Cardiac fibroblast (primary cell): ENCODE results near the gene SALL3.

Experiments used
- DNase-seq, 2 donors: peaks; one replicate each; pipeline versions ENCODE4 v3.0.0 to v3.0.0-alpha.2; 2010; ENCODE audit warnings: low read depth in 2 of 2
- H3K4me3 ChIP-seq, 2 donors: replicated peaks in 1 of 2; 1 replicate in 1 of 2; 2 replicates in 1 of 2; pipeline ENCODE4 v1.5.1; 2011; ENCODE audit warnings: low read depth in 2 of 2, low read length in 2 of 2, mild to moderate bottlenecking in 2 of 2, moderate library complexity in 1 of 2
- CTCF ChIP-seq: IDR thresholded peaks from one replicate; pipeline ENCODE4 v1.5.1; 2011; ENCODE audit warnings: low read depth, mild to moderate bottlenecking, low read length, inconsistent platforms

The SALL3 gene

GRCh38 chr18:78980279-78980771 lies 707 bp downstream of the SALL3 start:
- H3K4me3 ChIP-seq: no peak overlapping the region

DNA sequence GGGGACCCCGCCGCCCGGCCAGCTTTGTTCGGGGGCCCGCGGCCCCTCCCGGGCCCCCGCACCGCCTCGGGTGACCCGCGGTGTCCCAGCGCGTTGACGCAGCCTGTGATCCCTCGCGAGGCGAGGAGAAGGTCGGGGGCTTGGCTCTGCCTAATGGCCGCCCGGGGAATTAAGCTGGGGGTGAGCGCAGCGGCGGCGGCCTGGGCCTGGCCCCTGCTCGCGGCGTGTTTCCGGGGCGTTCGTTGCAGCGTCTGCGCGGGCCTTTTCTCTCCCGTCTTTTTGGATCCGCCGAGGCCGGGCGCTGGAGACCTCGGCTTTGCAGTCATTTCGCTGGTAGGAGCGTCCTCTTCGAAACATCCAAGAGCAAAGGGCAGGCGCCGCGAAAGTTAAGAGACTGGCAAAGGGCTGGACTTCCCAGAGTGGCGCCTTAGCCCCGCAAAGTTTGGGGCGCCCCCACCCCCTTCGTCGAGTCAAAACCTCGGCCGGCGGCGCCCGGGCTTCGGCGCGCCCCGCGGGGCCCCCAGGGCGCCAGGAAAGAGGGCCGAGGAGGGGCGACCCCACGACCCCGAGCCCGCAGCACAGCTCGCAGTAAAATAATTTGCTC lies 1.3 kb downstream of the SALL3 start:
- no peak for TF ChIP-seq CTCF
- H3K4me3 ChIP-seq: peak overlapping the region in 1 of 2 donors; percentile 5
- DNase-seq: no peak

More at GRCh38 chr18:78980279-78980771, 707 bp downstream of the SALL3 start:
- TF ChIP-seq CTCF: no peak
- DNase-seq: no peak

DNA sequence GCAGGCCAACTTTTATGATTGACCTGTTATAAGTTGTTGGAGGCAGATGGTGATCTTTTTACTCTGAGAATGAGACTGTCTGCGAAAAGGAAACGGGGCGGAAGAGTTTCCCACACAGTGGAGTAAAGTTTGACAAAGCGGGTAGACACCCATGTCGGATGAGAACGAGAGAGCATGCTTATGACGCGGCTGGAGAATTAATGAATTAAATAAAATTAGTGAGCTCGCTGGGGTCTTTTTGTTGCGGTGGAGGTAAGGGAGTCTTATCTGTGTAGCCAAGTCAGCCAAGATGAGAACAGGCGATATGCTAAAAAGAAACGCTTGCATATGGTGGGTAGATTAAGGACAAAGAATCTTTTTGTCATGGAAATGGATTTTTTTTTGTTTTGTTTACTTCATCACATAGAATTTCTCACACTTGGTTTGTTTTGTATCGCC lies 1.8 kb downstream of the SALL3 start:
- TF ChIP-seq CTCF: no peak
- no peak overlapping the region for H3K4me3 ChIP-seq
- DNase-seq: no peak

GRCh38 chr18:78981989-78982620 lies 2.5 kb downstream of the SALL3 start:
- no peak overlapping the region for H3K4me3 ChIP-seq
- TF ChIP-seq CTCF: no peak
- peak in 1 of 2 donors; percentile 17 for DNase-seq

DNA sequence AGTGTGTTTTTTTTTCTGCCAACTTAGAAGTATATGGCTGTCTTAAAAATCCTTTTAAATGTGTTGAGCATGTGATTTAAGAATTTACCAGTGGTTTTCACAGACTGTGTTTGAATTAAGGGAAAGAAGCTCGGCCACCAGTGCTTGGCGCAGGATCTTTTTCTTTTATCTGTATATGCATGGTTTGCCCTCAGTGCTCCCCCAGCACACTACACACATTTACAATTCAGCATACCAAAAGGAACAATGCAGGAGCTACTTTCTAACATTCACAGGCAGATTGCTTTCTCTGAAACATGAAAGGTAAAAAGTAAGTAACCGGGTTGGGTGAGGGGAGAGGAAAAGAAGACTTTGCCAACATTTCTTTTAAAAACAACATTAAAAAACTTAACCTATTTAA lies 3.9 kb downstream of the SALL3 start:
- no peak for DNase-seq
- TF ChIP-seq CTCF: no peak
- H3K4me3 ChIP-seq: no peak overlapping the region

DNA sequence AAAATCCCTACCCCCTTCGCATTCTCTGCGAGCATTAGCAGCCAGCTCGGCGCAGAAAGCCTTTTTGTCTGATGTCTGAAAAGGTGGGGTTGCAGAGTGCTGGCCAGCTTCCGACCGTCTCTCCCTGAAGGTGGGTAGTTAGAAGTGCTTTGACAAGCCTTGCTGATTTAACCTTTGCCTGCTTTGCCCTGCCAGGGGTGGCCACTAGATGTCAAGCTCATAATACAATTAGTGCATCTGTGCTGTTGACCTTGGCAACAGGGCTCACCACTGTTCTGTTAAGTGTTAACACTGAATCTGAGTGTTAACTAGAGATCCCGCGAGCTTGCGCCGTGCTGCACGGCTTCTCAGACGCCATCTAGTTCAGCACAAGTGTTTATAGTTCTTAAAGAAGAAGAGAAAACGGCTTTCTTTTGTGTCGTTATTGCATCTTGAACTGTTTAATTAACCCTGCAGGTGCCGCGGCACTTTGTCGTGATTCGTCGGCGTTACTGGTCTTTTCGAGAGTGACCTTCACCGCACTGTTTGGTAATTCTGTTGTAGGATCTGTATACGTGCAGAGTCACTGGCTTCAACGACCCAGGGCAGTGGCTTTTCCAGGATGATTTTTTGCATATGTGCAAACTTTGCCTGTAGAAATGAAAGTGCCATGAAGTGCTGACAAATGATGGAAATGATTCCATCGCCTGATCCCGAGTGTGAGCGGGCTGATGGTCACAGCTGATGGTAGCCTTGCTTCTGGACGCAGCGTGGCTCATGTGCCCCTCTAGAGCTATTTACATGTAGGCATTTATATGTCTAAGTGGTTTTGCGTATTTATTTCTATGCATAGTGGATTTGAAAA lies 5.5 kb downstream of the SALL3 start:
- TF ChIP-seq CTCF: no peak
- peak; percentile 19 to 25 for DNase-seq
- no peak overlapping the region for H3K4me3 ChIP-seq
